Ascending aorta (tissue), 2 donors: ENCODE measurements around the gene SLC9A9. TPM values are rescaled to one million over a fixed set of nuclear protein-coding genes. Genes with fewer than 3 reads are reported as not detected.

ENCODE experiments used
- DNase-seq, 2 donors: peaks; one replicate each; pipeline ENCODE4 v3.0.0-alpha.2; 2019; ENCODE audit warnings: low spot score in 2 of 2
- H3K27ac ChIP-seq, 2 donors: fragments of 200-600 bp; sonication (generic); one replicate each; pipeline ENCODE4 v1.5.1; 2016 to 2017; ENCODE audit warnings: mild to moderate bottlenecking in 1 of 2
- H3K27me3 ChIP-seq: fragments of 200-600 bp; sonication (generic); one replicate; pipeline ENCODE4 v1.5.1; 2017
- H3K36me3 ChIP-seq, 2 donors: fragments of 200-600 bp; sonication (generic); one replicate each; pipeline ENCODE4 v1.5.1; 2016
- H3K4me1 ChIP-seq, 2 donors: fragments of 200-600 bp; sonication (generic); one replicate each; pipeline ENCODE4 v1.5.1; 2016 to 2017; ENCODE audit warnings: mild to moderate bottlenecking in 1 of 2
- H3K4me3 ChIP-seq, 2 donors: fragments of 200-600 bp; sonication (generic); one replicate each; pipeline ENCODE4 v1.5.1; 2016 to 2017; ENCODE audit warnings: mild to moderate bottlenecking in 1 of 2
- H3K9me3 ChIP-seq, 2 donors: fragments of 200-600 bp; sonication (generic); one replicate each; pipeline ENCODE4 v1.5.1; 2016
- intact Hi-C: fragments of 100-400 bp; cut with DNase I; formaldehyde crosslinking; loops from one replicate; pipeline ENCODE4 v1.15.1; 2023
- total RNA-seq: library from RNA; depleted of rRNA; stranded (reverse); fragments of >200 nt; gene quantifications from one replicate; pipeline ENCODE4 v1.1.0, GENCODE V29; 2016
- TF ChIP-seq, protein P1 (sequence below), 3 experiments: fragments of 200-600 bp in 2 of 3; fragments of 450-650 bp in 1 of 3; sonication (generic) in 2 of 3; IDR thresholded peaks; one replicate each; pipeline ENCODE4 v1.5.1; 2016 to 2019; ENCODE audit warnings: antibody characterized with exemption in 3 of 3, mild to moderate bottlenecking in 1 of 3, moderate library complexity in 1 of 3

Gene SLC9A9
- total RNA-seq, 1 donor from 2014 or later: 63.4 TPM

DNA sequence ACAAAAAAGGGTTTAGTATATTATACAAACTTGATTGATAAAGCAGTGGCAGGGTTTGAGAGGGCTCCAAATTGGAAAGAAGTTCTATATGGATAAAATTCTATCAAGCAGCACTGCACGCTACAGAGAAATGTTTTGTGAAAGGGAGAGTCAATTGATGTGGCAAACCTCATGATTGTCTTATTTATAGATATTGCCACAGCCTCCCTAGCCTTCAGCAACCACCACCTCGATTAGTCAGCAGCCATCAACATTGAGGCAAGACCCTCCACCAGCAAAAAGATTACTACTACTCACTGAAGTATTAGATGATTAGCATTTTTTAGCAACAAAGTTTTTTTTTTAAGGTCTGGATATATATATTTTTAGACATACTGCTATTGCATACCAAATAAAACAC is 432.0 kb downstream of the SLC9A9 start:
- no peaks in the 10 kb centered on the region for H3K4me1 ChIP-seq
- H3K9me3 ChIP-seq: no peaks in the 10 kb centered on the region
- no peaks in the 10 kb centered on the region for H3K36me3 ChIP-seq
- H3K27me3 ChIP-seq: no peaks in the 10 kb centered on the region
- no peak overlapping the region for H3K4me3 ChIP-seq
- H3K27ac ChIP-seq: no peak overlapping the region
- intact Hi-C loops: no loop called here
- no peak for DNase-seq
- TF ChIP-seq, protein P1, sequence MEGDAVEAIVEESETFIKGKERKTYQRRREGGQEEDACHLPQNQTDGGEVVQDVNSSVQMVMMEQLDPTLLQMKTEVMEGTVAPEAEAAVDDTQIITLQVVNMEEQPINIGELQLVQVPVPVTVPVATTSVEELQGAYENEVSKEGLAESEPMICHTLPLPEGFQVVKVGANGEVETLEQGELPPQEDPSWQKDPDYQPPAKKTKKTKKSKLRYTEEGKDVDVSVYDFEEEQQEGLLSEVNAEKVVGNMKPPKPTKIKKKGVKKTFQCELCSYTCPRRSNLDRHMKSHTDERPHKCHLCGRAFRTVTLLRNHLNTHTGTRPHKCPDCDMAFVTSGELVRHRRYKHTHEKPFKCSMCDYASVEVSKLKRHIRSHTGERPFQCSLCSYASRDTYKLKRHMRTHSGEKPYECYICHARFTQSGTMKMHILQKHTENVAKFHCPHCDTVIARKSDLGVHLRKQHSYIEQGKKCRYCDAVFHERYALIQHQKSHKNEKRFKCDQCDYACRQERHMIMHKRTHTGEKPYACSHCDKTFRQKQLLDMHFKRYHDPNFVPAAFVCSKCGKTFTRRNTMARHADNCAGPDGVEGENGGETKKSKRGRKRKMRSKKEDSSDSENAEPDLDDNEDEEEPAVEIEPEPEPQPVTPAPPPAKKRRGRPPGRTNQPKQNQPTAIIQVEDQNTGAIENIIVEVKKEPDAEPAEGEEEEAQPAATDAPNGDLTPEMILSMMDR (IDR thresholded peaks at IDR 0.05): no peak

DNA sequence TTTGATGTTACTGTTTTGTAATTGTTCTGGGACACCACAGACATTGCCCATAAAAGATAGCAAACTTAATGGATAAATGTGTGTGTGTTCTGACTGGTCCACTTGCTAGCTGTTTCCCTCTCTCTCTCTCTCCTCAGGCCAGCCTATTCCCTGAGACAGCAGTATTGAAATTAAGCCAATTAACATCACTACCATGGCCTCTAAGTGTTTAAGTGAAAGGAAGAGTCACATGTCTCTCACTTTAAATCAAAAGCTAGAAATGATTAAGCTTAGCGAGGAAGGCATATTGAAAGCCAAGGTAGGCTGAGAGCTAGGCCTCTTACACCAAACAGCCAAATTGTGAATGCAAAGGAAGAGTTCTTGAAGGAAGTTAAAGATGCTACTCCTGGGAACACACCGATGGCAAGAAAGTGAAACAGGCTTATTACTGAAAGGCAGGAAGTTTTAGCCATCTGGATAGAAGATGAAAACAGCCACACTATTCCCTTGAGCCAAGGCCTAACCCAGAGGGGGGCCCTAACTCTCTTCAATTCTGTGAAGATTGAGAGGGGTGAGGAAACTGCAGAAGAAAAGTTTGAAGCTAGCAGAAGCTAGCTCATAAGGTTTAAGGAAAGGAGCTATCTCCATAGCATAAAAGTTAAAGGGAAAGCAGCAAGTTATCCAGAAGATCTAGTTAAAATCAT is 433.6 kb downstream of the SLC9A9 start:
- Histone ChIP-seq H3K9me3 (no peaks in the 10 kb centered on the region), H3K27me3 (no peaks in the 10 kb centered on the region), H3K36me3 (no peaks in the 10 kb centered on the region), H3K4me3 (no peak overlapping the region), H3K27ac (no peak overlapping the region), H3K4me1 (no peaks in the 10 kb centered on the region)
- TF ChIP-seq, protein P1 (IDR thresholded peaks at IDR 0.05): no peak
- intact Hi-C loops: no loop called here
- DNase-seq: no peak

DNA sequence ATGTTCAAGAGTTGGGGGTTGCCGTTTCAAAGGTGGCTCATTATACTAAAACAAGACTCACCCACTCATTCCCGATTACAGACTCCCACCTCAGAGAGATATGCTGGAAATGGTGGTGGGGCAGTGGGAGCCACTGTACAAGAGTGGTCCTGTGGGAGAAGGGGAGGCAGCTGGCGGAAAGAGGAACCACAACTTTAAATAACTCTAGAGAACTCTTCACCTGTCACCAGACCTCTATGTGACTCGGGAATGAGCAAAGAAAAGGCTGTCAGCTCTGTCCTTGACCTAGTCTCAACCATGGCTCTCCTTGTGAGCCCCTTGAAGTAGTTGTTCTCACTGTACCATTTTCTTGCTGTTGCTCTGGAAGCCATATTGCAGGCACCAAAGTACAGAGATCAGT is 434.9 kb downstream of the SLC9A9 start:
- H3K27me3 ChIP-seq: no peaks in the 10 kb centered on the region
- H3K9me3 ChIP-seq: no peaks in the 10 kb centered on the region
- TF ChIP-seq, protein P1 (IDR thresholded peaks at IDR 0.05): no peak
- no peak overlapping the region for H3K4me3 ChIP-seq
- no peak overlapping the region for H3K27ac ChIP-seq
- H3K36me3 ChIP-seq: no peaks in the 10 kb centered on the region
- DNase-seq: no peak
- intact Hi-C loops: no loop called here
- no peaks in the 10 kb centered on the region for H3K4me1 ChIP-seq

DNA sequence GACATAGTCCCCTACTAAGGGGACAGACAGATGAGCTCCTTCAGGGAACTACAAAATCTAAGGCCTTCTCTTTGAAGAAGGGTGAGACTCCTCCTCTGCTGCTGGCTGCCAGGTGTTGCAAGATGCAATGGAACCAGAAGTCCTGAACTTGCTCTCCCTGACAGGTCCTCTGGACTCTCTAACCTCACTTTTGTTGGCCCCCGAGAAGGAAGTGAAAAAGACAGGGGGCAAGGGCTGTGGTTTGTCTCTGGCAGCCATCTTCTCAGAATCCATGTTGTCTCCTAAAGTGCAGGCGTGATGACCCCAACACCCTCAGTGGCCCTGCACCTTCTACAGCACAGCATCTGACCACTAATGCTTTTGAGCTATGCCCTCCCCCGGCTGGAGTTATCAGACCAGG is 436.2 kb downstream of the SLC9A9 start:
- TF ChIP-seq, protein P1 (IDR thresholded peaks at IDR 0.05): no peak
- H3K27me3 ChIP-seq: no peaks in the 10 kb centered on the region
- no peaks in the 10 kb centered on the region for H3K9me3 ChIP-seq
- no peak overlapping the region for H3K27ac ChIP-seq
- H3K4me3 ChIP-seq: no peak overlapping the region
- no peak for DNase-seq
- H3K4me1 ChIP-seq: no peaks in the 10 kb centered on the region
- intact Hi-C loops: no loop called here
- no peaks in the 10 kb centered on the region for H3K36me3 ChIP-seq

DNA sequence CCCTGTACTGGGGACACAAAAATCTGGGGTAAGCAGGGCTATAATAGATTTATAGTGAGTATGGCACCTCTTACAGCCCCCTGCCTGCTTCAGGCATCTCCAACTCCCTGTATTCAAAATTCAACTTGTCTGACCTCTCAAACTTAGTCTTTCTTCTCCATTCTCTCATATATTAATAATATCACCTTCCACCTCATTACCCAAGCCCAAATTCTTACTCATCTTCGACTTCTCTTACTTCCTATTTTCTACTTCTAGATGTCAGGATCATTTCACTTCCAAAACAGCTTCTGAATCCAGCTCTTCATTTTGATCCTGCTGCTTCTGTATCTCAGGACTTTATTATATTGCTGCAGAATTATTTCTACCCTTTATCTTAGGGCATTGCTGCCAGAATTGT is 438.0 kb downstream of the SLC9A9 start:
- no peaks in the 10 kb centered on the region for H3K4me1 ChIP-seq
- H3K27me3 ChIP-seq: no peaks in the 10 kb centered on the region
- H3K9me3 ChIP-seq: no peaks in the 10 kb centered on the region
- TF ChIP-seq, protein P1 (IDR thresholded peaks at IDR 0.05): no peak
- no peak for DNase-seq
- intact Hi-C loops: no loop called here
- no peak overlapping the region for H3K4me3 ChIP-seq
- H3K27ac ChIP-seq: no peak overlapping the region
- H3K36me3 ChIP-seq: no peaks in the 10 kb centered on the region

DNA sequence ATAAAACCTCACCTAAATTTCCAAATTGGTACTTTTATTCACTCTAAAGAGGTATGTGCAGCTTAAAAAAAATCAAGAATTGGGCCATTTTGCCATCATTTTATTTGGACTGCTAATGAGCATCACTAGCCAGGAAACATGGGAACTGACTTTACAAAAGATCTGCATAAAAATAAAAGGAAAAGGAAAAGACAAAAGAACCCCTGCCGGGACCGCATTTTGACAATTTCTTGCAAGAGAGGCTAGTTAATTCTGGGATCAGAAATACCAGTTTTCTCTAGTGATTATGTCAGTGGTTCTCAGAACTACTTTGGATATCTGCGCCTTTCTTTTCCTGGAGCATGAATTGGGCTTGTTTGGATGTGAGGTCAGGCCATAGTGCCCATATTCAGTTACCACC is 439.5 kb downstream of the SLC9A9 start:
- H3K4me1 ChIP-seq: no peaks in the 10 kb centered on the region
- H3K27ac ChIP-seq: no peak overlapping the region
- no peak overlapping the region for H3K4me3 ChIP-seq
- no peaks in the 10 kb centered on the region for H3K36me3 ChIP-seq
- intact Hi-C loops: no loop called here
- no peaks in the 10 kb centered on the region for H3K9me3 ChIP-seq
- TF ChIP-seq, protein P1 (IDR thresholded peaks at IDR 0.05): no peak
- DNase-seq: no peak
- H3K27me3 ChIP-seq: no peaks in the 10 kb centered on the region
